Bone marrow (tissue), 2 donors: ENCODE data around the gene PHOX2A.
A peak's percentile ranks its signal among the peaks of the same experiment; 100 is the strongest.

Experiments
- DNase-seq, 2 donors: peaks; one replicate each; lab custom pipeline; 2025; lab: John Stamatoyannopoulos, UW

Gene PHOX2A

GRCh38 chr11:72249961-72250360, 6.0 kb upstream of the PHOX2A start:
- no peak for DNase-seq

- DNase-seq = no peak
Observed at GRCh38 chr11:72247584-72247983, 3.6 kb upstream of the PHOX2A start.

GRCh38 chr11:72245263-72245816, 1.4 kb upstream of the PHOX2A start:
- no peak for DNase-seq

- no peak for DNase-seq
Observed at GRCh38 chr11:72244361-72245262, 636 bp upstream of the PHOX2A start.

GRCh38 chr11:72243173-72244059, 560 bp downstream of the PHOX2A start:
- no peak for DNase-seq

- no peak for DNase-seq
Observed at GRCh38 chr11:72242141-72242540, 1.8 kb downstream of the PHOX2A start.

- no peak for DNase-seq
Observed at GRCh38 chr11:72241291-72241781, 2.6 kb downstream of the PHOX2A start.

- no peak for DNase-seq
Observed at GRCh38 chr11:72240461-72241290, 3.3 kb downstream of the PHOX2A start.

- DNase-seq = peak in 1 of 2 donors; percentile 34
Observed at GRCh38 chr11:72239849-72240460, 4.0 kb downstream of the PHOX2A start.

- DNase-seq = no peak
Observed at GRCh38 chr11:72239313-72239848, 4.6 kb downstream of the PHOX2A start.

- no peak for DNase-seq
Observed at GRCh38 chr11:72238492-72239312, 5.3 kb downstream of the PHOX2A start.

- peak in 1 of 2 donors; percentile 58 for DNase-seq
Observed at GRCh38 chr11:72238040-72238450, 5.9 kb downstream of the PHOX2A start.

GRCh38 chr11:72237112-72237931, 6.7 kb downstream of the PHOX2A start:
- DNase-seq = no peak

- no peak for DNase-seq
Observed at GRCh38 chr11:72236774-72237111, 7.2 kb downstream of the PHOX2A start.

GRCh38 chr11:72236083-72236697, 7.8 kb downstream of the PHOX2A start:
- no peak for DNase-seq

- DNase-seq = no peak
Observed at GRCh38 chr11:72235351-72236057, 8.5 kb downstream of the PHOX2A start.

- DNase-seq = no peak
Observed at GRCh38 chr11:72234920-72235319, 9.1 kb downstream of the PHOX2A start.

GRCh38 chr11:72234514-72234830, 9.5 kb downstream of the PHOX2A start:
- no peak for DNase-seq
